Forelimb muscle (tissue), 1 donor: ENCODE data around the gene SP100. TPM values are rescaled to one million over a fixed set of nuclear protein-coding genes. Genes with fewer than 3 reads are reported as not detected.

Experiments
- DNase-seq: peaks from one replicate; pipeline ENCODE4 v3.0.0-alpha.2; 2013; ENCODE audit warnings: low read depth
- polyA plus RNA-seq: library from polyadenylated mRNA; unstranded; fragments of 120-200 nt; gene quantifications from one replicate; pipeline ENCODE4 v1.2.1, GENCODE V29; 2013; ENCODE audit not compliant: insufficient read length

The SP100 gene
- polyA plus RNA-seq, 1 donor = 20.5 TPM

- DNase-seq = no peak
These were observed 126.8 kb downstream of the SP100 start for GRCh38 chr2:230542751-230543150.

- DNase-seq = no peak
These were observed 136.2 kb downstream of the SP100 start for GRCh38 chr2:230552181-230552580.

DNA sequence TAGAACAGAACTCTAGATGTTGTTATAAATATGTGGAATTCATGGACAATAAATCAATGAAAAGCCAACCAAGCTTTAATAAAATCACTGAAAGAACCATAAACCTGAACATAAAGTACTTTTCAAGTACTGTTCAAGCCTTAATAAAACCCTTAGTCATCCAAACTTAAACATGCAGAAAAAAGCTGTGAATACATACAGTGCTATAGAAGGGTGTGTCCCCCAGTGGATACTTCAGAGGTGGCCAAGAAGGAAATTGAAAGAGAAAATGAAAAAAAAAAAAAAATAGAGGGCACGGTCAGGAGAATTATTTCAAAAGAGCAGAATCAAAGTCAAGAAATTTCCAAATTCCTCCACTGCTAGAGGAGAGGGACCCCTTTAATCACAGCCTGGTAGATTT, 141.1 kb downstream of the SP100 start:
- no peak for DNase-seq

GRCh38 chr2:230564805-230565779, 149.1 kb downstream of the SP100 start:
- DNase-seq = no peak

GRCh38 chr2:230569298-230569697, 153.3 kb downstream of the SP100 start:
- no peak for DNase-seq

- DNase-seq = no peak
These were observed 155.0 kb downstream of the SP100 start for GRCh38 chr2:230570987-230571386.

GRCh38 chr2:230575642-230576324, 159.8 kb downstream of the SP100 start:
- no peak for DNase-seq

- no peak for DNase-seq
These were observed 161.1 kb downstream of the SP100 start for GRCh38 chr2:230577114-230577513.

GRCh38 chr2:230578106-230578505, 162.1 kb downstream of the SP100 start:
- DNase-seq = no peak

- DNase-seq = no peak
These were observed 166.9 kb downstream of the SP100 start for GRCh38 chr2:230582851-230583283.

- no peak for DNase-seq
These were observed 167.6 kb downstream of the SP100 start for GRCh38 chr2:230583581-230583980.

- DNase-seq = no peak
These were observed 170.5 kb downstream of the SP100 start for GRCh38 chr2:230586328-230586982.

- DNase-seq = no peak
These were observed 173.0 kb downstream of the SP100 start for GRCh38 chr2:230589025-230589424.

- DNase-seq = no peak
These were observed 173.6 kb downstream of the SP100 start for GRCh38 chr2:230589497-230590015.

DNA sequence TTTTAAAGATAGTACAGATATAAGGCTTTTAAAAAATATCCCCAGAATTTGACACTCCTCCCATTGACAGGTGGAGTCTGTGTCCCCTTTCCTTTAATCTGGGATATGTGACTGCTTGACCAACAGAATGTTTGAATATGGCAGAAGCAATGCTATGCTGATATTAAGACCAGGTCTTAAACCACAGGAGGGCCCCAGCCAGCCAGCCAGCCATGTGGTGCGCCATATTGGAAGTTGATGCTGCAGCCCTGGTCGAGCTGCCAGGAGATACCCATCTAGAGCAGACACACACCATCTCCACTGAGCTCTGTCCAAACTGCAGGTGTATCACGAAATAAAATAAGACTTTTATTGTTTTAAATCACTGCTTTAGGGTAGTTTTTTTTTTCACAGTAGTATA, 174.3 kb downstream of the SP100 start:
- no peak for DNase-seq

DNA sequence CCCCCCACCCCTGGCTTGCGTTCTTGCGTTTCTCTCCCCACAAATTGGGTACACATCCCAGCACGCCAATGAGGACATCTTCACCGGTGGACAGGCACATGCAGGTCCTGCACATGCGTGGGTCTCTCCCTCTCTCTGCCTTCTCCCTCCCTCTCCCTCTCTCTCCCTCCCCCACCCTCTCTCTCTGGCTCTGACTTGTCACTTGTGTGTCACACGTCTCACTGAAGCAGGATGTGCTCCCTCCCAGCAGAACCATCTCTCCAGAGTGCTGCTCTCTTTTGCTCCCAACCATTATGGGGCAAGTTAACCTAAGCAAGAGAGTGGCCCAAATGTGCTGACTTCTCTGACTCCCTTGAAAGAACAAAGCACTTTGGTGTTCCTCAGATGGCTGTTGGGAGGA, 175.8 kb downstream of the SP100 start:
- no peak for DNase-seq

GRCh38 chr2:230592775-230593174, 176.8 kb downstream of the SP100 start:
- no peak for DNase-seq

Other genes starting within 250 kb of the SP100 start
- 11.9 TPM for gene SP110, start 196.2 kb upstream of the SP100 start, polyA plus RNA-seq
- 0.62 TPM for gene SP140, start 190.5 kb upstream of the SP100 start, polyA plus RNA-seq
- gene SP140L, start 89.0 kb upstream of the SP100 start, polyA plus RNA-seq = 5.4 TPM